Right lobe of liver (tissue), 4 donors: Measurements from ENCODE around the gene CAD.

Experiments used
- POLR2A ChIP-seq: fragments of 450-650 bp; IDR thresholded peaks from one replicate; pipeline ENCODE4 v1.6.1; 2017; ENCODE audit warnings: antibody characterized with exemption, mild to moderate bottlenecking
- TF ChIP-seq, protein P1 (sequence below), 4 donors: fragments of 200-600 bp in 3 of 4; fragments of 450-650 bp in 1 of 4; IDR thresholded peaks; one replicate each; pipeline versions ENCODE4 v1.5.1 to v1.8.0; 2016 to 2022; ENCODE audit warnings: antibody characterized with exemption in 4 of 4, mild to moderate bottlenecking in 2 of 4
- donor health status: DM: no; HTN: no; CAD: no.
- donor health status: DM: no; HTN: no; CAD: no.
- donor health status: DM: no; HTN: yes; CAD: no.

DNA sequence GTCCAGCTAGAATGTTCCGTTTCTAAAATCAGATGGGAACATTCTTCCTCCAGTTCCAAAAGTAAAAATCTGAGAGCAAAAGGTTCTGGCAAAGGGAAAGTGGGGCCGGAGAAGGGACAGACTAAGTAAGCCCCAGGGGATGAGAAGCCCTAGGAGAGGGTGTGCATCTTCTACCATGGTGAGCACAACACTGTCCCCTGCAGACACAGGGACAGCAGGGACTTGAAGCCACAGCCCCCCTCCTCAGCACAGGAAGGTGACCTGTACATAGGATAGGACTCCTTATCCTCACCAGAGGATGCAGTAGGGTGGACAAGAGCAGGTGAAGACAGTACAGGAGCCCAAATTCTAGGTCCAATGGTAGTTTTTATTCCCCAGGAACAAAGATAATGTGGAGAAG is 17.9 kb upstream of the CAD start:
- TF ChIP-seq, protein P1, sequence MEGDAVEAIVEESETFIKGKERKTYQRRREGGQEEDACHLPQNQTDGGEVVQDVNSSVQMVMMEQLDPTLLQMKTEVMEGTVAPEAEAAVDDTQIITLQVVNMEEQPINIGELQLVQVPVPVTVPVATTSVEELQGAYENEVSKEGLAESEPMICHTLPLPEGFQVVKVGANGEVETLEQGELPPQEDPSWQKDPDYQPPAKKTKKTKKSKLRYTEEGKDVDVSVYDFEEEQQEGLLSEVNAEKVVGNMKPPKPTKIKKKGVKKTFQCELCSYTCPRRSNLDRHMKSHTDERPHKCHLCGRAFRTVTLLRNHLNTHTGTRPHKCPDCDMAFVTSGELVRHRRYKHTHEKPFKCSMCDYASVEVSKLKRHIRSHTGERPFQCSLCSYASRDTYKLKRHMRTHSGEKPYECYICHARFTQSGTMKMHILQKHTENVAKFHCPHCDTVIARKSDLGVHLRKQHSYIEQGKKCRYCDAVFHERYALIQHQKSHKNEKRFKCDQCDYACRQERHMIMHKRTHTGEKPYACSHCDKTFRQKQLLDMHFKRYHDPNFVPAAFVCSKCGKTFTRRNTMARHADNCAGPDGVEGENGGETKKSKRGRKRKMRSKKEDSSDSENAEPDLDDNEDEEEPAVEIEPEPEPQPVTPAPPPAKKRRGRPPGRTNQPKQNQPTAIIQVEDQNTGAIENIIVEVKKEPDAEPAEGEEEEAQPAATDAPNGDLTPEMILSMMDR (IDR thresholded peaks at IDR 0.05), result no peak
- no peak for TF ChIP-seq POLR2A
